ENCODE data around the gene OTULINL. TPM values are rescaled to one million over a fixed set of nuclear protein-coding genes. Genes with fewer than 3 reads are reported as not detected.

Gene OTULINL
- polyA plus RNA-seq, 1 of the 3 experiments (the other 2 are of a cell fraction): 0.26 TPM

DNA sequence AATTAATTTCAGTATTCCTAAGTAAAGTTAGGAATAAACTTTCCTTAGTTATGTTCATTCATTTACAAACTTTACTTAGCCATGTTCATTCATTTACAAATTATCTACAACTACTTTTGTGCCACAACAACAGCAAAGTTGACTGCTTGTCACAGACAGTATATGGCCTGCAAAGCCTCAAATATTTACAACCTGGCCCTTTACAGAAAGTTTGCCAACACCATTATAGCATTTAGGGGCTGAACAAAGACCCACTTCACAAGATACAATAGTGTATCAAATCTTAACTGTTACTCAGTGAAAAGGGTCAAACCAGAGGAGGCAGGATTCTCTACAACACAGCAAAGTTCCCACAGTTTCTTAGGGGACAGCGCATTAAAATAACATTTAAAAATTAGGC, 9.7 kb upstream of the OTULINL start:
- no peak for TF ChIP-seq ELF1 (IDR thresholded peaks at IDR 0.05)
- TF ChIP-seq EP300 (IDR thresholded peaks at IDR 0.05; ENCODE audit: borderline replicate concordance in 1 of 2, low read depth in 1 of 2, low read length in 1 of 2): no peak
- no peak for TF ChIP-seq TCF12 (IDR thresholded peaks at IDR 0.05)
- no peak for TF ChIP-seq RXRA (IDR thresholded peaks at IDR 0.05; ENCODE audit: borderline replicate concordance, low read depth)
- TF ChIP-seq SMC3 (IDR thresholded peaks at IDR 0.05; ENCODE audit: low read depth, low read length): no peak
- no peak for TF ChIP-seq FOXJ3 (CRISPR knock-in tag; IDR thresholded peaks at IDR 0.05)
- TF ChIP-seq YY1 (IDR thresholded peaks at IDR 0.05; ENCODE audit: low read depth): no peak
- H2AFZ ChIP-seq (ENCODE audit: low read depth): no peak overlapping the region
- H3K4me1 ChIP-seq (ENCODE audit: control insufficient read depth in 1 of 2, insufficient read depth in 2 of 2, low read depth in 1 of 2, low read length in 1 of 2): no peaks in the 10 kb centered on the region
- H3K9ac ChIP-seq: no peak overlapping the region
- ChIA-PET CTCF (no interaction called here), POLR2A (no interaction called here)
- no peak for DNase-seq
- no peaks in the 10 kb centered on the region for H3K9me3 ChIP-seq
- H4K20me1 ChIP-seq (ENCODE audit: insufficient read depth): no peaks in the 10 kb centered on the region
- H3K79me2 ChIP-seq (ENCODE audit: insufficient read depth): no peaks in the 10 kb centered on the region
- H3K27me3 ChIP-seq (ENCODE audit: insufficient read depth): peaks cover 7% of the 10 kb centered on the region; the same call in 1 of the 2 replicates
- H3K9me2 ChIP-seq: no peaks in the 10 kb centered on the region
- H3K4me3 ChIP-seq (ENCODE audit: low read depth in 2 of 2, low read length in 1 of 2): no peak overlapping the region
- no peaks in the 10 kb centered on the region for H3K36me3 ChIP-seq (replicated peaks in 1 of 2; ENCODE audit: control insufficient read depth in 1 of 2, insufficient read depth in 2 of 2, low read length in 1 of 2)
- 71% methylated on average over 1 of the region's 1 CpG for WGBS (ENCODE audit: low lambda C conversion rate)
- H3F3A ChIP-seq (replicated peaks; ENCODE audit: insufficient read depth): no peaks in the 10 kb centered on the region
- no peak overlapping the region for H3K27ac ChIP-seq (ENCODE audit: low read depth in 2 of 2, low read length in 1 of 2)
- H3K4me2 ChIP-seq: no peak overlapping the region

GRCh38 chr5:14572385-14572784, 9.2 kb upstream of the OTULINL start:
- peaks cover 7% of the 10 kb centered on the region; the same call in 1 of the 2 replicates for H3K27me3 ChIP-seq (ENCODE audit: insufficient read depth)
- H3K79me2 ChIP-seq (ENCODE audit: insufficient read depth): no peaks in the 10 kb centered on the region
- H3K9me3 ChIP-seq: no peaks in the 10 kb centered on the region
- H3K9me2 ChIP-seq: no peaks in the 10 kb centered on the region
- no peaks in the 10 kb centered on the region for H3K4me1 ChIP-seq (ENCODE audit: control insufficient read depth in 1 of 2, insufficient read depth in 2 of 2, low read depth in 1 of 2, low read length in 1 of 2)
- no peak for DNase-seq
- H2AFZ ChIP-seq (ENCODE audit: low read depth): no peak overlapping the region
- no peak for TF ChIP-seq GABPA (IDR thresholded peaks at IDR 0.05; ENCODE audit: low read depth)
- TF ChIP-seq, protein P1, sequence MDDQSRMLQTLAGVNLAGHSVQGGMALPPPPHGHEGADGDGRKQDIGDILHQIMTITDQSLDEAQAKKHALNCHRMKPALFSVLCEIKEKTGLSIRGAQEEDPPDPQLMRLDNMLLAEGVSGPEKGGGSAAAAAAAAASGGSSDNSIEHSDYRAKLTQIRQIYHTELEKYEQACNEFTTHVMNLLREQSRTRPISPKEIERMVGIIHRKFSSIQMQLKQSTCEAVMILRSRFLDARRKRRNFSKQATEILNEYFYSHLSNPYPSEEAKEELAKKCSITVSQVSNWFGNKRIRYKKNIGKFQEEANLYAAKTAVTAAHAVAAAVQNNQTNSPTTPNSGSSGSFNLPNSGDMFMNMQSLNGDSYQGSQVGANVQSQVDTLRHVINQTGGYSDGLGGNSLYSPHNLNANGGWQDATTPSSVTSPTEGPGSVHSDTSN (IDR thresholded peaks at IDR 0.05): no peak
- no peak for TF ChIP-seq NRF1 (IDR thresholded peaks at IDR 0.05; ENCODE audit: low read depth, low read length)
- no peak for TF ChIP-seq RFX5 (IDR thresholded peaks at IDR 0.05; ENCODE audit: low read length)
- TF ChIP-seq POLR2AphosphoS5 (IDR thresholded peaks at IDR 0.05; ENCODE audit: low read depth, low read length): no peak
- no peak for TF ChIP-seq TCF12 (IDR thresholded peaks at IDR 0.05)
- no peak for TF ChIP-seq ELF1 (IDR thresholded peaks at IDR 0.05)
- no peak for TF ChIP-seq FOSL2 (IDR thresholded peaks at IDR 0.05; ENCODE audit: borderline replicate concordance, low read depth)
- TF ChIP-seq RCOR1 (IDR thresholded peaks at IDR 0.05; ENCODE audit: low read length): no peak
- TF ChIP-seq YY1 (IDR thresholded peaks at IDR 0.05; ENCODE audit: low read depth): no peak
- TF ChIP-seq, protein P2, sequence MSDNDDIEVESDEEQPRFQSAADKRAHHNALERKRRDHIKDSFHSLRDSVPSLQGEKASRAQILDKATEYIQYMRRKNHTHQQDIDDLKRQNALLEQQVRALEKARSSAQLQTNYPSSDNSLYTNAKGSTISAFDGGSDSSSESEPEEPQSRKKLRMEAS (IDR thresholded peaks at IDR 0.05; ENCODE audit: low read depth): no peak
- no peak for TF ChIP-seq RXRA (IDR thresholded peaks at IDR 0.05; ENCODE audit: borderline replicate concordance, low read depth)
- TF ChIP-seq CHD2 (IDR thresholded peaks at IDR 0.05; ENCODE audit: low read length, partially characterized antibody): no peak
- TF ChIP-seq, protein P3, sequence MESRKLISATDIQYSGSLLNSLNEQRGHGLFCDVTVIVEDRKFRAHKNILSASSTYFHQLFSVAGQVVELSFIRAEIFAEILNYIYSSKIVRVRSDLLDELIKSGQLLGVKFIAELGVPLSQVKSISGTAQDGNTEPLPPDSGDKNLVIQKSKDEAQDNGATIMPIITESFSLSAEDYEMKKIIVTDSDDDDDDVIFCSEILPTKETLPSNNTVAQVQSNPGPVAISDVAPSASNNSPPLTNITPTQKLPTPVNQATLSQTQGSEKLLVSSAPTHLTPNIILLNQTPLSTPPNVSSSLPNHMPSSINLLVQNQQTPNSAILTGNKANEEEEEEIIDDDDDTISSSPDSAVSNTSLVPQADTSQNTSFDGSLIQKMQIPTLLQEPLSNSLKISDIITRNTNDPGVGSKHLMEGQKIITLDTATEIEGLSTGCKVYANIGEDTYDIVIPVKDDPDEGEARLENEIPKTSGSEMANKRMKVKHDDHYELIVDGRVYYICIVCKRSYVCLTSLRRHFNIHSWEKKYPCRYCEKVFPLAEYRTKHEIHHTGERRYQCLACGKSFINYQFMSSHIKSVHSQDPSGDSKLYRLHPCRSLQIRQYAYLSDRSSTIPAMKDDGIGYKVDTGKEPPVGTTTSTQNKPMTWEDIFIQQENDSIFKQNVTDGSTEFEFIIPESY (IDR thresholded peaks at IDR 0.05; ENCODE audit: borderline replicate concordance, low read depth): no peak
- TF ChIP-seq GATA2 (CRISPR knock-in tag; IDR thresholded peaks at IDR 0.05): no peak
- no peak for TF ChIP-seq FOXM1 (IDR thresholded peaks at IDR 0.05; ENCODE audit: low read depth)
- H3K4me3 ChIP-seq (ENCODE audit: low read depth in 2 of 2, low read length in 1 of 2): no peak overlapping the region
- no peak overlapping the region for H3K9ac ChIP-seq
- H3K4me2 ChIP-seq: no peak overlapping the region
- CTCF ChIA-PET: no interaction called here
- H3K36me3 ChIP-seq (replicated peaks in 1 of 2; ENCODE audit: control insufficient read depth in 1 of 2, insufficient read depth in 2 of 2, low read length in 1 of 2): no peaks in the 10 kb centered on the region
- POLR2A ChIA-PET: no interaction called here
- H3F3A ChIP-seq (replicated peaks; ENCODE audit: insufficient read depth): no peaks in the 10 kb centered on the region
- no peaks in the 10 kb centered on the region for H4K20me1 ChIP-seq (ENCODE audit: insufficient read depth)
- H3K27ac ChIP-seq (ENCODE audit: low read depth in 2 of 2, low read length in 1 of 2): no peak overlapping the region
